Stimulated activated CD4-positive, alpha-beta T cell treated with anti-CD3 and anti-CD28 coated beads, TNF-alpha, amount 100 ng/mL, for 4 hours (primary cell): ENCODE measurements around the gene ANKAR.
"Not testable (repeated sequence)": the region's sequence is repeated elsewhere in the genome, so short reads cannot be mapped to it uniquely, and the experiment has no call there.

Experiments used
- DNase-seq, 3 experiments: peaks; one replicate each; pipeline ENCODE4 v3.0.0-alpha.2; 2020; ENCODE audit warnings: low read depth in 3 of 3

ANKAR gene

GRCh38 chr2:189658306-189659212, 15.9 kb upstream of the ANKAR start:
- no peak for DNase-seq

GRCh38 chr2:189659734-189660133, 14.7 kb upstream of the ANKAR start:
- DNase-seq, result no peak

DNA sequence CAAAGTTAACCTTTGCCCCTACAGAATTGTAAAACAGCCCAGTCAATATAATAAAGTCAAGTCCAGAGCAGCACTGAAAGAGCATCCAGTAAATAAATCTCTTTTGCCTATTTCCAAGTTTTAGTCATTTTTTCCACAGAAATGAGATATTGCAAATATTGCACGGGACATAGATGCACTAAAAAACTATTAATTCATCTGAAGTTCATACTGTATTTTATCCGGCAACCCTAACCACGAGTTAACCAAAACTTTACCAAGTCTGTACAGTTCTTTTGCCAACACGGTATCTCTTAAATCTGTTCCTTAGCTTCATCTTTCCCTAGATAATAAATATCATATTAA, 13.7 kb upstream of the ANKAR start:
- no peak for DNase-seq

GRCh38 chr2:189661148-189661956, 13.1 kb upstream of the ANKAR start, which contains the start of gene ASNSD1:
TSS of gene ASNSD1 (plus strand) at chr2:189661459. CDS start at chr2:189666133, 4,674 bp downstream.
- DNase-seq, result peak; percentile 94 to 99 (median 97)

DNA sequence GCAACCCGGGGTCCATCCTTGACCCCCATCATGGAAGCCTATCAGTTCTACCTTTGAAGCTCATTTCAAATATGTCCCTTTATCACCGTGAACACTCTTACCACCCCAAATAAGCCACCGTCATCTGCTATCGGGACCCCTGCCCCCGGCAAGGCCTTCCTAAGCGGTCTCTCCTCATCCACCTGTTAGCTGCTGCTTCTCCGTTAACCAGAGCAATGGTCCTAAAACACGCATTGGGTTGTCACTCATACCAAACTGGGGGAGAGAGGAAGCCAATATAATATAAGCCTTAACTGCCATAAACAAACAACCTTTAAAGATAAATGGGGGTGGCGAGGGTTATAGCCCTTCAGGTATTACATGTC, 12.5 kb upstream of the ANKAR start:
- no peak for DNase-seq

- DNase-seq, result no peak
Measured at GRCh38 chr2:189662669-189663226, 11.7 kb upstream of the ANKAR start.

GRCh38 chr2:189663319-189663718, 11.2 kb upstream of the ANKAR start:
- DNase-seq, result not testable (repeated sequence)

DNA sequence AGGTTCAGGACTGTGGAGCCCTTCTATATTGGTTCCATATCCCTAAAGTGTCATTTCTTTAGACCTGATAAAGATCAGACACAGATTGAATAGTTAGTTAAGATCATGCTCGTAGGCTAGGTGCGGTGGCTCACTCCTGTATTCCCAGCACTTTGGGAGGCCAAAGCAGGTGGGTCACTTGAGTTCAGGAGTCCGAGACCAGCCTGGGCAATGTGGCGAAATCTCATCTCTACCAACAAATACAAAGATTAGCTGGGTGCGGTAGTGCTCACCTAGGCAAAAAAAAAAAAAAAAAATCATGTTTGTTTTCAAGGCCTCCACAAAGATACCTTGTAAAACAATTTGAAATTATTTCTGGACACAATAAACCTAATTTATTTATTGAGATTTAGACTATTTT, 4.6 kb upstream of the ANKAR start:
- no peak for DNase-seq

DNA sequence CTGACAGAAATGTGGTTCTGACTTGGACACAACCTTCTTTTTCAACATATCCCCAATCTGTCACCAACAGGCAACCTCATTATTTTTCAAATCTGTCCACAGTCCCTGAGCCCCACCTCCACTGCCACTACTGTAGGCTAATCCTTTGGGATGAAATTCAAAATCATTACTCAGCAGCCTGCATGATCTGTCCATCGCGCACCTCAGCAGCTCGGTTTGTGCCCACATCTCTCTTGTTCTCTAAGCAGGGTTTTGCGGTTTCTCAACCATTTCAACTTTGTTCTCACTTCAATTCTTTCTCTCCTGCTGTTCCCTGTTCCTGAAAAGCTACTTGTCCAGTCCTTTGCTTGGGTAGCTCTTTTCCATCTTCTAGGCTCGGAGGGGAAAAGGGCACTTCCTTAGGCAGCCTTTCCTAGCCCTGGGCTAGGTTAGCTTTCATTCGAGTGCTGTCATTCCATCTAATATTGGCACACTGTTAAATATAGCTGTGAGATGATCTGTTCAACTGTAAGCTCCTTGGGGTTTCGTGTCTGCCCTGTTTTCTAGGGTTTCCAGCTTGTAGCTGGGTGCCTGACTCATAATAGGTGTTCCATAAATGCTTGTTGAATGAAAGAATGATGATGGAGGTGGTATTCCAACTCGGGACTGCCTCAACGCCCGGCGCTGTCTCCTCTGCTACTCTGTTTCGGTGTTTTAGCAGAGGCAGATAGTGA, 653 bp upstream of the ANKAR start:
- no peak for DNase-seq

GRCh38 chr2:189676471-189676870, 2.0 kb downstream of the ANKAR start:
- no peak for DNase-seq

- DNase-seq, result no peak
Measured at GRCh38 chr2:189679226-189679625, 4.8 kb downstream of the ANKAR start.

DNA sequence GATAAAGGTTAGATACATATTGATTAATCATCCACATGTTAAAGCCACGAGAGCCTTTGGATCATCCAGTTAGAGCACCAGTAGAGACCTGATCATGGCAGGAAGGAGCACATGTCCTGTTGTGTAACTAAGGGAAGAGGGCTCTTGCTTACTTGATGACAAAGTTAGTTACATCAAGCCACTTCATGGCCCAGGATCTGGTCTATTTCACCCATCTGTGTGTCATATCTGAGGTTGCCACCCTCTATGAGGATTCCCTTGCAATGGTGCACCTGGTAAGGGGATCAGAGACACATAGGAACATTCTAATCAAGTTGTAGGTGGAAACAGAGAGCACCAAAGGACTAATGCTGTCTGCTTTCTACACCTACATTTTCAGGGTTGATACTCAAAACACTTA, 6.7 kb downstream of the ANKAR start:
- no peak for DNase-seq

DNA sequence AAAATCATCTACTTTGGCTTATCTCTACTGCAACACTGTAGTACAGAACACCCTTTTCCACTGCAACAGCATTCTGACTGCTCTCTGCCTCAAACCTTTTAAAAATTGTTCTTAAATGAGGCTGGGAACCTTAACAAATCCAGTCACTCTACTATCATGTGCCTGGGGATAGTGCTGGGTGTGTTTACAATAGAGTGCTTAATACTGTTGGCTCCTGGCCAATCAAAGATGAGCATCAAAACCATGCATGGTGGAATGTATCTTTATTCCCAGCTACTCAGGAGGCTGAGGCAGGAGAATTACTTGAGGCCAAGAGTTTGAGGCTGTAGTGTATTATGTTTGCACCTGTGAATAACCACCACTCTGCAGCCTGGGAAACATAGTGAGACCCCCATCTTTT, 7.4 kb downstream of the ANKAR start:
- DNase-seq, result no peak

DNA sequence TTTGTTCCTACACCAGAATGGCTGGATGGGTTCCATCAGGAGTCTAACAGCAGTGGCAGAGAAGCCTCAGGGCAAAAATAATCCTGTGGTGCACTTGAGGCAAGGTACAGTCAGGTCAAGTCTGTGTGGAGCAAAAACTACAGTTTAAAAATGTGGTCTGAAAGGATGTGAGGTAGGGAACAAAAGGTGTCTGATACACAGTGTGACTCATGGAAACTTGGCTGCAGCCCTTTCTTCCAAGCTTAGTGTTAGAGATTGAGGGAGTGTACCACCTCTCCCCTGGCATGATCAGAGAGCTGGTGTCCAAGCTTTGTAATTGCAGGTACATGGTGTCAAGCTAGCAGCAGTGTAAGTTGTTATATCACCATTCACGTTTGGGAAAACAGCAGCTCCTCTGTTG, 8.9 kb downstream of the ANKAR start:
- no peak for DNase-seq

GRCh38 chr2:189684811-189685210, 10.3 kb downstream of the ANKAR start:
- DNase-seq, result no peak

GRCh38 chr2:189685540-189686229, 11.2 kb downstream of the ANKAR start:
- DNase-seq, result no peak

DNA sequence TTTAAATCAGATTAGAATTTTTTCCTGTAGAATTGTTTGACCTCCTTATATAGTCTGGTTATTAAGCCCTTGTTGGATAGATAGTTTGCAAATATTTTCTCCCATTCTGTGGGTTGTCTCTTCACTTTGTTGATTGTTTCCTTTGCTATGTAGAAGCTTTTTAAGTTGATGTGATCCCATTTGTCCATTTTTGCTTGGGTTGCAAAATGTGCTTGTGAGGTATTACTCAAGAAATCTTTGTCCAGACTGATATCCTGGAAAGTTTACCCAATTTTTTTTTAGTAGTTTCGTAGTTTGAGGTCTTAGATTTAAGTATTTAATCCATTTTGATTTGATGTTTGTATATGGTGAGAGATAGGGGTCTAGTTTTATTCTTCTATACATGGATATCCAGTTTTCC, 13.3 kb downstream of the ANKAR start:
- DNase-seq, result not testable (repeated sequence)

GRCh38 chr2:189696223-189696622, 21.8 kb downstream of the ANKAR start:
- no peak for DNase-seq

DNA sequence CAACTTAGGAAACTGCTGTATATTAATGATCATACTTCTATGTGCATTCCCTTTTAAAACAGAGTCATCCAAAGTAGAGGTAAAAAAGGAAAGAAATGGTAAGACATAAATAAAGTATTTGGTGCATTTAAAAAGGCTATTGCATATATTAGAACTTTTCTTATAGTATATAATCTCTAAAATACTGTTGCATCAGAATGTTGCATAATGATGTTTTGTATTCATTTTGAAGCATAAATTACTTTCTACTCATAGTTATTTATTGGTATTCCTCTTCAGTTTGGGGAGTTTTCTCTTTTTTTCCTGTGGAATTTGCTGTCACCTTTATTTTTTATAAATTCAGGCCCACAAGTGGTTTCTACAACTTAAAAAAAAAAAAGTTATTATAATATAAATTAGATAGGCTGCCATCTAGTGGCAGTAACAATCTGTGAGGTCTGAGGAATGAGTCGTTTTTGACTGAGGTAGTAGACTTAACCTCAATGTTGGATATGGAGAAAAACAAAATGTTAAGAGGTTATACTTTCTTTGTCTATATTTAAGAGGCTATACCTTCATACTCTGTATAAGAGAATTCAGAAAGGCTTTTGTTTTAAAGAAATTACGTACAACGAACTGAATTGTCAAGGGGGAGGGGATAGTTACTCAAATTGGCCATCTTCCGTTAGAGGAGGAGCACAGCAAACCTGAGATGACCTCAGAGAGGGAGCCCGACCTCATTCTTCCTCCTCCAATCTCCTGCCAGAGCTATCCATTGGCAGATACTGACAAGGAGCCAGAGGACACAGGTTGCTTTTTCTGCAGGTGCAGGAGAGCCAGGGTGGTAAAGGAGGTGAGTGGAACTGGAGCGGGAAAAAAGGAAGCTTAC, 23.8 kb downstream of the ANKAR start:
- DNase-seq, result no peak

GRCh38 chr2:189700681-189701080, 26.2 kb downstream of the ANKAR start:
- DNase-seq, result no peak
